ENCODE results near the gene SBNO2.

DNA sequence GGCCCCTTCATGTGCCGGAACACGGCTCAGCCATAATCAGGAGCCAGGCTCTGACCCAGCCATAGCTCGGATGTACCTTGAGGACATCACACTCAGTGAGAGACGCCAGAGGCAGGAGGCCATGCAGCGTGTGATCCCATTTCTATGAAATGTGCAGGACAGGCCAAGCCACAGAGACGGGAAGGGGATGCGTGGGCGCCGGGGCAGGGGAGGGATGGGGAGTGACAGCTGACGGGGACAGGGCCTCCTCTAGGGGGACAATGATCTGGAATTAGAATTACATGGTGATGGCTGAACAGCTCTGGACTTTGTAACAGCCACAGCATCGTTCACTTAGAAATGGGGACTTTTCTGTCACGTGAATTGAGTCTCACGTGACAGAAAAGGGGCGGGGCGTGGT, 34.9 kb downstream of the SBNO2 start:
- TF ChIP-seq, protein P1, sequence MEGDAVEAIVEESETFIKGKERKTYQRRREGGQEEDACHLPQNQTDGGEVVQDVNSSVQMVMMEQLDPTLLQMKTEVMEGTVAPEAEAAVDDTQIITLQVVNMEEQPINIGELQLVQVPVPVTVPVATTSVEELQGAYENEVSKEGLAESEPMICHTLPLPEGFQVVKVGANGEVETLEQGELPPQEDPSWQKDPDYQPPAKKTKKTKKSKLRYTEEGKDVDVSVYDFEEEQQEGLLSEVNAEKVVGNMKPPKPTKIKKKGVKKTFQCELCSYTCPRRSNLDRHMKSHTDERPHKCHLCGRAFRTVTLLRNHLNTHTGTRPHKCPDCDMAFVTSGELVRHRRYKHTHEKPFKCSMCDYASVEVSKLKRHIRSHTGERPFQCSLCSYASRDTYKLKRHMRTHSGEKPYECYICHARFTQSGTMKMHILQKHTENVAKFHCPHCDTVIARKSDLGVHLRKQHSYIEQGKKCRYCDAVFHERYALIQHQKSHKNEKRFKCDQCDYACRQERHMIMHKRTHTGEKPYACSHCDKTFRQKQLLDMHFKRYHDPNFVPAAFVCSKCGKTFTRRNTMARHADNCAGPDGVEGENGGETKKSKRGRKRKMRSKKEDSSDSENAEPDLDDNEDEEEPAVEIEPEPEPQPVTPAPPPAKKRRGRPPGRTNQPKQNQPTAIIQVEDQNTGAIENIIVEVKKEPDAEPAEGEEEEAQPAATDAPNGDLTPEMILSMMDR (IDR thresholded peaks at IDR 0.05), result no peak
- TF ChIP-seq POLR2A (IDR thresholded peaks at IDR 0.05), result no peak
